ENCODE data around the gene MEAK7. TPM values are rescaled to one million over a fixed set of nuclear protein-coding genes. Genes with fewer than 3 reads are reported as not detected.

MEAK7 gene
- total and polyA plus RNA-seq, 2 of the 8 experiments (the other 6 are each of a cell fraction or from before 2014, with no cell fraction given): 9.6 to 19.6 TPM

DNA sequence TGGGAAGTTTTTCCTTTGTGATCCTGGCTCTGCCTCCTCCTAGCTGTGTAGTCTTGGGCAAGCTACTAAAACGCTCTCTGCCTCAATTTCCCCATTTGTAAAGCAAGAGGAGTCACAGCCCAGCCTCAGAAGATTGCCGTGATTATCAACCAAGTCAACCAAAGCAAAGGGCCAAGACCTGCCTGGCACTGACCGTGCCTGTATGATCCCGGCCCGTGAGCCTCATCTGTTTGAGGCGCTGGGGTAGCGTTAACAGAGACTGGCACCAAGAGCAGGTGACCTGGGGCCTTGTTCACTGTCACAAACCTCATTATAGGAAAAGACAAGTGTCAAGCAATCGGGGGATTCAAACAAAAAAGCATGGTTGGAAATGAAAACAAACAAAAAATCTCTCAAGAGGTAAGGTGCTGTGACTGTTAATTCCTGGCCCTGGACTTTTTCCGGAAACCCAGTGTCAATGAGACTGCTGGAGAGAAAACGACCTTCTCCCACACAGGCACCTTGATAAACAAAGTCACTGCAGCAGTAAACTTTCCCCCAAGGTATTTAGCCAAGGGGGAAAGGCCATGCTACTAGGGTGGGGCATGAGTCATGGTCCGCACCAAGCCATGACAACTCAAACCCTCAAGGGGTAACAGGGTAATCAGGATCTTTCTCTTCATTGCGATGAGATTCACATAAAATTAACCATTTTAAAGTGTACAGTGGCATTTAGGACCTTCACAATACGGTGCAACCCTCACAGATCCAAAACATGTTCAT, 5.4 kb downstream of the MEAK7 start (continued):
- TF ChIP-seq, protein P1, sequence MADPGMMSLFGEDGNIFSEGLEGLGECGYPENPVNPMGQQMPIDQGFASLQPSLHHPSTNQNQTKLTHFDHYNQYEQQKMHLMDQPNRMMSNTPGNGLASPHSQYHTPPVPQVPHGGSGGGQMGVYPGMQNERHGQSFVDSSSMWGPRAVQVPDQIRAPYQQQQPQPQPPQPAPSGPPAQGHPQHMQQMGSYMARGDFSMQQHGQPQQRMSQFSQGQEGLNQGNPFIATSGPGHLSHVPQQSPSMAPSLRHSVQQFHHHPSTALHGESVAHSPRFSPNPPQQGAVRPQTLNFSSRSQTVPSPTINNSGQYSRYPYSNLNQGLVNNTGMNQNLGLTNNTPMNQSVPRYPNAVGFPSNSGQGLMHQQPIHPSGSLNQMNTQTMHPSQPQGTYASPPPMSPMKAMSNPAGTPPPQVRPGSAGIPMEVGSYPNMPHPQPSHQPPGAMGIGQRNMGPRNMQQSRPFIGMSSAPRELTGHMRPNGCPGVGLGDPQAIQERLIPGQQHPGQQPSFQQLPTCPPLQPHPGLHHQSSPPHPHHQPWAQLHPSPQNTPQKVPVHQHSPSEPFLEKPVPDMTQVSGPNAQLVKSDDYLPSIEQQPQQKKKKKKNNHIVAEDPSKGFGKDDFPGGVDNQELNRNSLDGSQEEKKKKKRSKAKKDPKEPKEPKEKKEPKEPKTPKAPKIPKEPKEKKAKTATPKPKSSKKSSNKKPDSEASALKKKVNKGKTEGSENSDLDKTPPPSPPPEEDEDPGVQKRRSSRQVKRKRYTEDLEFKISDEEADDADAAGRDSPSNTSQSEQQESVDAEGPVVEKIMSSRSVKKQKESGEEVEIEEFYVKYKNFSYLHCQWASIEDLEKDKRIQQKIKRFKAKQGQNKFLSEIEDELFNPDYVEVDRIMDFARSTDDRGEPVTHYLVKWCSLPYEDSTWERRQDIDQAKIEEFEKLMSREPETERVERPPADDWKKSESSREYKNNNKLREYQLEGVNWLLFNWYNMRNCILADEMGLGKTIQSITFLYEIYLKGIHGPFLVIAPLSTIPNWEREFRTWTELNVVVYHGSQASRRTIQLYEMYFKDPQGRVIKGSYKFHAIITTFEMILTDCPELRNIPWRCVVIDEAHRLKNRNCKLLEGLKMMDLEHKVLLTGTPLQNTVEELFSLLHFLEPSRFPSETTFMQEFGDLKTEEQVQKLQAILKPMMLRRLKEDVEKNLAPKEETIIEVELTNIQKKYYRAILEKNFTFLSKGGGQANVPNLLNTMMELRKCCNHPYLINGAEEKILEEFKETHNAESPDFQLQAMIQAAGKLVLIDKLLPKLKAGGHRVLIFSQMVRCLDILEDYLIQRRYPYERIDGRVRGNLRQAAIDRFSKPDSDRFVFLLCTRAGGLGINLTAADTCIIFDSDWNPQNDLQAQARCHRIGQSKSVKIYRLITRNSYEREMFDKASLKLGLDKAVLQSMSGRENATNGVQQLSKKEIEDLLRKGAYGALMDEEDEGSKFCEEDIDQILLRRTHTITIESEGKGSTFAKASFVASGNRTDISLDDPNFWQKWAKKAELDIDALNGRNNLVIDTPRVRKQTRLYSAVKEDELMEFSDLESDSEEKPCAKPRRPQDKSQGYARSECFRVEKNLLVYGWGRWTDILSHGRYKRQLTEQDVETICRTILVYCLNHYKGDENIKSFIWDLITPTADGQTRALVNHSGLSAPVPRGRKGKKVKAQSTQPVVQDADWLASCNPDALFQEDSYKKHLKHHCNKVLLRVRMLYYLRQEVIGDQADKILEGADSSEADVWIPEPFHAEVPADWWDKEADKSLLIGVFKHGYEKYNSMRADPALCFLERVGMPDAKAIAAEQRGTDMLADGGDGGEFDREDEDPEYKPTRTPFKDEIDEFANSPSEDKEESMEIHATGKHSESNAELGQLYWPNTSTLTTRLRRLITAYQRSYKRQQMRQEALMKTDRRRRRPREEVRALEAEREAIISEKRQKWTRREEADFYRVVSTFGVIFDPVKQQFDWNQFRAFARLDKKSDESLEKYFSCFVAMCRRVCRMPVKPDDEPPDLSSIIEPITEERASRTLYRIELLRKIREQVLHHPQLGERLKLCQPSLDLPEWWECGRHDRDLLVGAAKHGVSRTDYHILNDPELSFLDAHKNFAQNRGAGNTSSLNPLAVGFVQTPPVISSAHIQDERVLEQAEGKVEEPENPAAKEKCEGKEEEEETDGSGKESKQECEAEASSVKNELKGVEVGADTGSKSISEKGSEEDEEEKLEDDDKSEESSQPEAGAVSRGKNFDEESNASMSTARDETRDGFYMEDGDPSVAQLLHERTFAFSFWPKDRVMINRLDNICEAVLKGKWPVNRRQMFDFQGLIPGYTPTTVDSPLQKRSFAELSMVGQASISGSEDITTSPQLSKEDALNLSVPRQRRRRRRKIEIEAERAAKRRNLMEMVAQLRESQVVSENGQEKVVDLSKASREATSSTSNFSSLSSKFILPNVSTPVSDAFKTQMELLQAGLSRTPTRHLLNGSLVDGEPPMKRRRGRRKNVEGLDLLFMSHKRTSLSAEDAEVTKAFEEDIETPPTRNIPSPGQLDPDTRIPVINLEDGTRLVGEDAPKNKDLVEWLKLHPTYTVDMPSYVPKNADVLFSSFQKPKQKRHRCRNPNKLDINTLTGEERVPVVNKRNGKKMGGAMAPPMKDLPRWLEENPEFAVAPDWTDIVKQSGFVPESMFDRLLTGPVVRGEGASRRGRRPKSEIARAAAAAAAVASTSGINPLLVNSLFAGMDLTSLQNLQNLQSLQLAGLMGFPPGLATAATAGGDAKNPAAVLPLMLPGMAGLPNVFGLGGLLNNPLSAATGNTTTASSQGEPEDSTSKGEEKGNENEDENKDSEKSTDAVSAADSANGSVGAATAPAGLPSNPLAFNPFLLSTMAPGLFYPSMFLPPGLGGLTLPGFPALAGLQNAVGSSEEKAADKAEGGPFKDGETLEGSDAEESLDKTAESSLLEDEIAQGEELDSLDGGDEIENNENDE (IDR thresholded peaks at IDR 0.05; ENCODE audit: insufficient replicate concordance, low read length): no peak
- TF ChIP-seq BCL11A (IDR thresholded peaks at IDR 0.05; ENCODE audit: low read depth in 2 of 2, low read length in 2 of 2) (no peak), CREB1 (IDR thresholded peaks at IDR 0.05) (no peak), RBBP5 (IDR thresholded peaks at IDR 0.05; ENCODE audit: borderline replicate concordance, low read depth, low read length) (no peak), SRF (IDR thresholded peaks at IDR 0.05; ENCODE audit: low read depth, low read length) (no peak), JUND (IDR thresholded peaks at IDR 0.05; ENCODE audit: low read length) (no peak), JUN (IDR thresholded peaks at IDR 0.05; ENCODE audit: low read depth, low read length) (no peak), RNF2 (IDR thresholded peaks at IDR 0.05; ENCODE audit: borderline replicate concordance, low read depth, low read length, missing control alignments, poor library complexity, severe bottlenecking) (no peak), SP1 (IDR thresholded peaks at IDR 0.05; ENCODE audit: low read depth, low read length) (no peak)
- TF ChIP-seq, protein P2, sequence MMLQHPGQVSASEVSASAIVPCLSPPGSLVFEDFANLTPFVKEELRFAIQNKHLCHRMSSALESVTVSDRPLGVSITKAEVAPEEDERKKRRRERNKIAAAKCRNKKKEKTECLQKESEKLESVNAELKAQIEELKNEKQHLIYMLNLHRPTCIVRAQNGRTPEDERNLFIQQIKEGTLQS (IDR thresholded peaks at IDR 0.05; ENCODE audit: insufficient read depth, low read depth, low read length): no peak
